ENCODE data around the gene LYRM7.
"Not testable (repeated sequence)": the region's sequence is repeated elsewhere in the genome, so short reads cannot be mapped to it uniquely, and the experiment has no call there.

The LYRM7 gene

DNA sequence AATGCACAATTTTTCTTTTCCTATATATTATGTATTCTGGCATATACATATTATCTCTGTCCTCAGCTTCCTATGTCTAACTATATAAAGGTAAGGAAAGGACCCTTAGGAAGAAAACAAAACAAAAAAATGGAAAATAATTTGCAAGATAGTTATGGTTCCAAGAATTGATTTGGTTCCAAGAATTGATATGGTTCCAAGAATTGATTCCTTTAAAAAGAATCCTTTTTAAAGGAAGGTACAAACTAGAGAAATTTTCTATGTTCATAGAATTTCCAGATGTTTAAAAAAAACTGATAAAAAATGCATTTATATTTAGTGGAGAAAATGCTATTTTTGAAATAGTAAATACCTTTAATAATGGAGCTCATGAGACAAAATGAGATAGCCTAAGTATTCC is 12.1 kb downstream of the LYRM7 start:
- no peak for DNase-seq

DNA sequence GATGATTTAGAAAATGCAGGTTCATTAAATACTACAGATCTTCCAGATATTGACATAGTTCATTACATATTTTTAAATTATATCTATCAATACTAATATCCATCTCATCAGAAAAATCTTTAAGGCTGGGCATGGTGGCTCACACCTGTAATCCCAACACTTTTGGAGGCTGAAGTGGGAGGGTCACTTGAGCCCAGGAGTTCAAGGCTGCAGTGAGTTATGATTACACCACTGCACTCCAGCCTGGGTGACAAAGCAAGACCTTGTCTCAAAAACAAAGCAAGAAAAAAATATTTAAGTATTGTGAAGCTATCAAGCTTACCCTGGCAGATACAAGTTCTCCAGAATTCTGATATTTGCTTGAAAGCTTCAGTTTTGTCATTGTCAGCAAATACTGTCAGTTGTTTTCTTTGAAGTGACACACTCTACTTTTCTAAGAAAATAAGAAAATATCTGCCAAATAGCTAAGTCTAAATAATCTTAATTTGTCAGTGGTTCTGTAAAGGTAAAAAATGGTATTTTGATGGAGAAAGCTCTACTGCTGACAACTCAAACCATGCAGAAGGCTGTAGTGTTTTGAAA is 14.9 kb downstream of the LYRM7 start:
- no peak for DNase-seq

DNA sequence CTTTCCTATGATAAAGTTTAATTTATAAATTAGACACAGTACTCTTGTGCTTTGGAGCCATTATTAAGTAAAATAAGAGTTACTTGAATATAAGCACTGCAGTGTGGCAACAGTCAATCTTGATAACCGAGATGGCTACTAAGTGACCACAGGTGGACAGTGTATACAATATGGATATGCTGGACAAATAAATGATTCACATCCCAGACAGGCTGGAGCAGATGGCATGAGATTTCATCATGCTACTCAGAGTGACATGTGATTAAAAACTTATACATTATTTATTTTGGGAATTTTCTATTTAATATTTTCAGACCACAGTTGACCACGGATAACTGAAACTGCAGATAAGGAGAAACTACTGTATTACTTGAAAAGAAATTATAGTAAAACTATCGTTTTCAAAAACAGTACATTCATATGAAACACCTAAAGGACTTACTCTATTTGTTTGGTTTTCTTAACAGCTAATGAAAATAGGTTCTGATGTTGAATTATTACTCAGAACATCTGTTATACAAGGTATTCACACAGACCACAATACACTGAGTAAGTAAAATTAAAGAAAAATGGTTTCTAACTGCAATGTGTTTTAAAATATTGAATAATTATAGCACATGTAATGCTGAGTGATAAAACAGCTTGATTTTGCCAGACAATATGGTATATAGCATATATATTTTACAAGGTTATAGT is 16.0 kb downstream of the LYRM7 start:
- DNase-seq, result no peak

DNA sequence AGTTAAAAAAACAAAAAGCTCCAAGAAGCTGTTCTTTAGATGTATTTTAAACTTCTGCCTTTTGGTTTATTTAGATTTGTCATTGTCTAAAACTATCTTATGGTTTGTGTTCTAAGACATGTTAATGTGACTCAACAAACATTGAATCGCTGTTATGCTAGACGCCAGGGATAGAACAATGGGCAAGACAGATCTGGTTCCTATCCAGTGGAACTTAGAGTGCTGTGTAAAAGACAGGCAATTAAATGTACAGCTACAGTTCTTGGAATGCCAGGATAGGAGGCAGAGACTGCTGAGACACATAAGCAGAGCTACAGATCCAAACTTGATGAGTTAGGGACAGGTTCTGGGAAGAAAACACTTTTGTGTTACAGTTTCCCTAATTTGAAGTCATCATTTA is 22.4 kb downstream of the LYRM7 start:
- no peak for DNase-seq

DNA sequence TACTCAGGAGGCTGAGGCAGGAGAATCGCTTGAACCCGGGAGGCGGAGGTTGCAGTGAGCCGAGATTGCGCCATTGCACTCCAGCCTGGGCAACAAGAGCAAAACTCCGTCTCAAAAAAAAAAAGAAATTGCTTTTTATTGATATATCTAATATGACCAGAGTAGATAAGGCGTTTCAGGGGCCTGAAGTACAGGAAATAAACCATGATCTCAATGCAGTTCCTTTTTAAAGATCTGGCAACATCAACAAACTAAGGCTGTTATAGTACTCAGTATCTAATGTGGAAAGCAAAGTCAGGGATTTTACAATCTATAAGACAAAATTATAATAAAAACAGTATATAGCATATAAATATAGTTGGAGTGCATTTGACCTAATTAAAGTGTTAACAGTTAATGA is 23.2 kb downstream of the LYRM7 start:
- DNase-seq, result not testable (repeated sequence)

DNA sequence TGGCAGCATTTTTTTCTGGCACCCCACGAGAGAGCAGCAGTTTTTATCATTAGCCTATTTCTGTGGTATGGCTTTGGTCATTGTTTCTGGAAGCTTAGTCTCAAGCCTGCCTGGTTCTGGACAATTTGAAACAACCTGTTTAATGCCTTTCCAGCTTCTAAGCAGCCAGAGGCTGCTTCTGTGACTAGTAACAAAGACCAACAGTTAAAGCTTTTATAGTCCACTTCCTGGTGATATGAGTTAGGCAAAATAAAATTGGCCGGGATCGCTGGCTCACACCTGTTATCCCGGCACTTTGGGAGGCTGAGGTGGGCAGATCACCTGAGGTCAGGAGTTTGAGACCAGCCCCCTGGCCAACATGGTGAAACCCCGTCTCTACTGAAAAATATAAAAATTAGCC is 24.0 kb downstream of the LYRM7 start:
- no peak for DNase-seq

DNA sequence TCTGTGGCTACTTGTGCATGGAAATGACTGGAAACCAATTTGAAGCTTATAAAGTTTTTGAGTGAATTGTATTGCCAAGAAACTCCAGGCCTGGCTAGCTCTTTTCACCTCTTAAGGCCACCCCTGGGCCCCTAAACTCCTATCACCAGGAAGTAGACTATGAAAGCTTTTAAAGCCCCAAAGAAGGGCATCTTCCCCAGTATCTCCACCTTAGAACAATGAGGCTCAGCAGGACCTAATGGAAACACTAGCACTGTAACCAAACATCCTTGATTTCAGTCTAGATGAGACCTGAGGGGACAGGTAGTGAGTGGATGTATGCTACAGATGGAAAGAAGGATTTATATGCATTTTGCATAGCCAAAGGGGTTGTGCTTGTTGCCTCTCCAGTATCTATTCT is 25.0 kb downstream of the LYRM7 start:
- no peak for DNase-seq

DNA sequence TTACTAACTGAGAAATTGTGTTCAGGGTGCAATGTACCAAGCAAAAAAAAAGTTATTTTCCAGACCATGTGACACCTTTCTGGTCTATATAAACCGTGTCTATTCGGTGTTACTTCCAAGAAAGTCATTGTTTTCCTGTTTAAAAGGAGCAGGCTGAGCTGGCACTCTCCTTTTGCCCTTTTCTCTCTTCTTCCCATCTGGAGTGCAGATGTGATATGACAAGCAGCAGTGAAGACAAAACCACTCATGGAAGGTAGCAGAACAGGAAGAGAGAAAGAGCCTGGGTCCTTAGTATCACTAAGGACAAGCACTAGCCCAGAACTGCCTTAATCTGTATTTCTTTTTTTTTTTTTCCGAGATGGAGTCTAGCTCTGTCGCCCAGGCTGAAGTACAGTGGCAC is 25.6 kb downstream of the LYRM7 start:
- no peak for DNase-seq

DNA sequence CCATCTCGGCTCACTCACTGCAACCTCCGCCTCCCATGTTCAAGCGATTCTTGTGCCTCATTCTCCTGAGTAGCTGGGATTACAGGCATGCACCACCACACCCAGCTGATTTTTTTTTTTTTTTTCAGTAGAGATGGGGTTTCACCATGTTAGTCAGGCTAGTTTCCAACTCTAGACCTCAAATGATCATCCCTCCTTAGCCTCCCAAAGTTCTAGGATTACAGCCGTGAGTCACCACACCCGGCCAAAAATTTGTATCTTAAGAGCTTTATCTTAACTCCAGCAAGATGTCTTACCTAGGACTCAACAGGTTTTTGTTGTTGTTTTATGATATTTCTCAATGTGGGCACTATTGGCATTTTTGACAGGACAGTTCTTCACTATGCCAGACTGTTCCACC is 27.9 kb downstream of the LYRM7 start:
- DNase-seq, result no peak

DNA sequence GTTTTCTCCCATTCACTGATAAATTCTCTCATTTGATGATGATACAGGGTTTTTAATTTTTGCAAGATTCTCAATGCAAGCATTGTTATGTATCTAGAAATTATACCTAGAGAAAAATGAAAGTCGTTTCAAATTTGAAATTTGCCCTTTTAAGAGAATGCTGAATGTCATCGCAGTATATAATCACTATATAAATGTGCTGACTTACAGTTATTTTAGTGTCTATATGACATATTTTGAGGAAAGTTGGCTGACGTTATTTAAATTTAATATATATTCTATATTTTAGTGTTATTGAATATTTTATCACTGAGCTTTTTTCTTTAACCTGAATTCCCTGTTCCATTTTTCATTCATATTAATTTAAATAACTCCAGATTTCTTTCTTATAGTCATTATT is 29.8 kb downstream of the LYRM7 start:
- DNase-seq, result no peak

DNA sequence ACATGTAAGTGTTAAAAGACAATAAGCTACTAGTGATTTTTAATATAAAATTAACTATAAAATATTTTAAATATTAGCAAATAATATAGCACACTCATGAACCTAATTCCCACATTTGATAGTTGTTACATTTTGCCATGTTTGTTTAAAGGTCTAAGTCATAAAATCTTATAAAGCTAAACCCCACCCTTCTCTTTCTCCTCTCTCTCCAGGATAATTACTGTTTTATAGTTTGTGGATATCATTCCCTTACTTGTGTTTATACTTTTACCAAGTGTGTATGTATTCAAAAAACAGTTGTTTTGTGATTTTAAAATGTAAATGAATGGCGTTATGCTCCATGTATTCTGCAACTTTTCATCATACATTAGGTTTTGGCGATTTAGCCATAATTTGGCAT is 34.2 kb downstream of the LYRM7 start:
- DNase-seq, result no peak

DNA sequence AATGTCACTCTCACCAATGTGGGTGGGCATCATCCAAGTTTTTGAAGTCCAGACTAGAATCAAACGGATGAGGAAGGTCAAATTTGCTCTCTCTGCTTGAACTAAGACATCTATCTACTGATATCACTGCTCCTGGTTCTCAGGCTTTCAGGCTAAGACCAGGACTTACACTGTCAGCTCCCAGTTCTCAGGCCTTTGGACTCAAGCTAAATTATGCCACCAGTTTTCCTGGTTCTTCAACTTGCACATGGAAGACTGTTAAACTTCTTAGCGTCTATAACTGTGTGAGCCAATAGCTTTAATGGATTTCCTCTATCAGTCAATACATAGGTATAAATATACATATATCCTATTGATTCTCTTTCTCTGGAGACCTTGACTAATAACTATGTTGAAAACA is 35.3 kb downstream of the LYRM7 start:
- no peak for DNase-seq

DNA sequence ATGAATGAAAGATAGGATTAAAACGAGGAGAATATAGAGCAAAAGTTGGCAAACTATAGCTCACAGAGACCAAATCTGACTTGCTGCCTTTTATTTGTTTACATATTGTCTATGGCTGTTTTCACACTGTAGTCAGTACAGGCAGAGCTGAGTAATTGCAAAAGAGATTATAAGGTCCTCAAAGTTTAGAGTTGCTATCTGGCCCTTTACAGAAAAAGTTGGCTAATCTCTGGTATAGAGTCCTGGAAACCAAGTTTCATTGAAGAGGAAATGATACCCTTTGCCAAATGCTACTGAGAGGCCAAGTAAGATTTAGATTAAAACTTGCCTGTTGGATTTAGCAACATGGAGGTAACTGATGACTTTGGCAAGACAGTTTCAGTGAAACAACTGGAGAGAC is 36.0 kb downstream of the LYRM7 start:
- no peak for DNase-seq

DNA sequence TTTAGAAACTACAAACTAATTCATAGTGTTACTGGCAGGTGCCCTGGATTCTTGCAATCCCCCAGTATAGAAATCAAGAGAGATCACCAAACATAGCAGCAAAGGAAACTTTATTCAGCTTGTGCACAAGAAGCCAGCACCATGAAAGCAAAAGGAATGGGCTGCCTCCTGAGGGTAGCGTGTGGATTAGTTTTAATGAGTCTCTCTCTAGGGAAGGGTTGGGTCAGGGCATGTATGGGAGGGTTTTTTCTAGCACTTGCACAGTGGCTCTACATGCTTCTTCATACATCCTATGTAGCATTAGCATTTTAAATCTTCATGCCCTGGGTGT is 38.4 kb downstream of the LYRM7 start:
- no peak for DNase-seq

DNA sequence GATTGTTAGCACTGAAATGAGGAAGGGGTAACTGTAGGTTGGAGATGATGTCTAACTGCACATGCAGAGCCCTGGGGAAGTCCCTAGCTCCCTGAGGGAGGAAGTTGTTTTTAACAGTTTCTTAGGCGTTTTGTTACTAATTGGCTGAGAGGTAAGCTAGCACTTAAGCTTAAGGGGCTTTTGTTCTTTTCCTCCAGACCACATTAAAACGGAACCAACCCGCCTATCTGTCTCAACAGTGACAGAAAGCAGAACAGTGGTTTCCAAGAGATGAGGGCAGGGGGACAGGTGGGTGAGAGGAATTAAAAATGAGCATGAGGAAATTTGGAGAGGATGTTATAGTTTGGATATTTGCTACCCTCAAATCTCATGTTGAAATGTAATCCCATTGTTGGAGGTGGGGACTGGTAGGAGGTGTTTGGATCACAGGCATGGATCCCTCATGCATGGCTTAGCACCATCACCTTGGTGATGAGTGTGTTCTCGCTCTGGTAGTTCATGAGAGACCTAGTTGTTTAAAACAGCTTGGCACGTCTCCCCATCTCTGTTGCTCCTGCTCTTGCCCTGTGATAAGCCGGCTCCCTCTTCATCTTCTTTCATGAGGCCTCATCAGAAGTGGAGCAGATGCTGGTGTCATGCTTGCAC is 38.9 kb downstream of the LYRM7 start:
- peak; percentile 85 for DNase-seq

DNA sequence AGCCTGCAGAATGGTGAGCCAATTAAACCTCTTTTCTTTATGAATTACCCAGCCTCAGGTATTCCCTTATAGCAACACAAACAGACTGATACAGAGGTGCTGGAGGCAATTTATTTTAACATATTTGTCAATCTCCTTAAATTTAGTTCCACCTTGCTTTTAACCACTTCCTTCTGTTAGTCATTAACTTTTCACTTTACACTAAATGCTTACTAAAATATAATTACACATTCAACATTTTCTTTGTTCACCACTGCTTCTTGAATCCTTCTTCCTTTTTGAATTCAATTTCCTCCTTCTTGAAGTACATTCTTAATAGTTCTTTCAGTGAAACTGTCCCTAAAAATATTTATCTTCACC is 39.4 kb downstream of the LYRM7 start:
- no peak for DNase-seq

DNA sequence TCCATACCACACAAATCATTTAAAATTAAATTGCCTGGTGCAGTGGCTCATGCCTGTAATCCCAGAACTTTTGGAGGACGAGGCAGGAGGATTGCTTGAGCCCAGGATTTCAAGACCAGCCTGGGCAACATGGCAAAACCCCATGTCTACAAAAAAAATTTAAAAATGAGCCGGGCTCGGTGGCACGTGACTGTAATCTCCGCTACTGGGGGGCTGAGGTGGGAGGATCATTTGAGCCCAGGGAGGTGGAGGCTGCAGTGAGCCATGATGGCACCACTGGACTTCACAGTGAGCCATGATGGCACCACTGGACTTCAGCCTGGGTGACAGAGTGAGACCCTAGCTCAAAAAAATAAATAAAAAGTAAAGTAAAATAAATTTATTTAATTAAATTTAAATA is 40.9 kb downstream of the LYRM7 start:
- no peak for DNase-seq

DNA sequence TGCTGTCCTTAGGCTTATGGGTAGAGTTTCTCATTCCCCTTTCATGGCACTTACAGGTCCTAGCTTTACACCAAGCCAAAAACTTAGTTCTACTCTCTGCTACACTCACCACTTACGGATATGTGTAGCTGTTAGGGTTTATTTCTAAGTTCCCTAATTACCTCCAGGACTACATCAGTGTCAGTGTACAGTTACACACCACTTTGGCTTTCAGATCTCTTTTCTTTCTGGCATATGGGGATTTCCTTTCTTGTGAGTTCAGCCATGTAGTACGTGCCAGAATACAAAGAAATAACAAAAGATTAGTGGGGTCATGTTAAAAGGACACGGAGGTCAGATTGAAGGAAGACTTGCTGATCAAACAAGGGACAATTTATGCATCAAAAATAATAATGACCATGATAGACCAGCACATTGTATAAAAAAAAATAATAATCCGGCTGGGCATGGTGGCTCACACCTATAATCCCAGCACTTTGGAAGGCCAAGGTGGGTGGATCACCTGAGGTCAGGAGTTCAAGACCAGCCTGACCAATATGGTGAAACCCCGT is 41.8 kb downstream of the LYRM7 start:
- no peak for DNase-seq

DNA sequence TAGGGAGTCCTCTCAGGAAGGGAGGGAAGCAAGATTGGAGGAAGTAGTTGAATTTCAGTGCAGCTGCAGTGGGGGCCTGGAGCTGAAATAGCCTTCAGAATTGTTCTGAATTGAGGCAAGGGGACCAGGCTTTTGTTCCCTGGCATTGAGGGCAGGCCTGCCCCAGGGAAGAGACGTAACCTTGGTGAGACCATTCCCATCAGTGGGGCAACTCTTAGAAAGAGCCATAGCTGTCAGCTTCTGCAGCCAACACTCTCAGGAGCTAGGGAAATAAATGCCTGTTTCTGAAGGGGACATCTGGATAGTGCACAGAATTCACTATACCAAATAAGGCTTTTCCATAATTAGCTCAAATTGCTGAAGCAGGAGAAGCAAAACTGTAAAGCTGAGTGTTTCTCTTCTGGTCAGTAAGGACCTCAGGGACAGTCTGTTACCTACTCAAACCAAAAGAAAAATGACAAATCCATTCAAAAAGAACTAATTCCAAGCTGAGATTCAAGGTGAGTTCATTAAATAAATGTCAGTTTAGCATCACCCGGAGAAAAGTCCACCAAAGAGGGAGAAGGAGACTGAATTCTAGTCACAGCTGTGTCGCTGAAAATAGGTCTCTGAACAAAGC is 44.0 kb downstream of the LYRM7 start:
- no peak for DNase-seq

DNA sequence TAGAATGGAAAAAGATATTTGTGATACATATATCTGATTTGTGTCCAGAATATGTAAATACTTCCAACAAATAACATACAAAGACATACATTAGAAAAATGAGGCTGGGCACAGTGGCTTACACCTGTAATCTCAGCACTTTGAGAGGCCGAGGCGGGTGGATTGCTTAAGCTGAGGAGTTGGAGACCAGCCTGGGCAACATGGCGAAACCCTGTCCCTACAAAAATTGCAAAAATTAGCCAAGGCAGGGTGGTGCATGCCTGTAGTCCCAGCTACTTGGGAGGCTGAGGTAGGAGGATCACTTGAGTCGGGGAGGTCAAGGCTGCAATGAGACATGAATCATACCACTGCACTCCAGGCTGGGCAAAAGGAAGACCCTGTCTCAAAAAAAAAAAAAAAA is 47.0 kb downstream of the LYRM7 start:
- no peak for DNase-seq

DNA sequence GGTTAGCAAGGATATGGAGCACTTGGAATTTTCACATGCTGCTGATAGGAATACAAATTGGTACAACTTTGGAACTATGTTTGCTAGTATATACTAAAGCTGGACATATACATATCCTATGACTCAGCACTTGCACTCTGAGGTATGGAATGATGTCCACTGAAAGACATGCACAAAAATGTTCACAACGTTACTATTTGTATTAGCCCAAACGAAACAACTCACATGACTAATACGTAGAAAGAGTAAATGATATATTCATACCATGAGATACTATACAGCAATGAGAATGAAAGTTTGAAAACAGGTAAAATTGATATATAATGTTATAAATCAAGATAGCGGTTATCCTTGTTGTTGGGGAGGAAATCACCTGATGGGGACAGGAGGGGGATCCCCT is 47.6 kb downstream of the LYRM7 start:
- no peak for DNase-seq

DNA sequence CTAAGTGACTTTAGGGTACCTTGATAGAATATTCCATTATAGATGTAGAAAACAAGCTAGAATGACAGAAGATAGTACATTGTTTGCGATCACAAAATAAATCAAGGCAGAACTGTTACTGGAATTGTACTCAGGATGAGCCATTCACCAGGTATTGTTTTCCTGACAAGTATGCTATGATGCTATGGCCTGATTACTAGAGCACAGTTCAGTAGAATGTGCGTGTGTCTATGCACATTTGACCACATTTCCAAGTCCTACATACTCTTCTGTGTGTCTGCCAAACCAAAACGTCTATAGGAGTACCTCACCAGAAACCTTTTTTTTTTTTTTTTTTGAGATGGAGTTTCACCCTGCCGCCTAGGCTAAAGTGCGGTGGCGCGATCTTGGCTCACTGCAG is 49.8 kb downstream of the LYRM7 start:
- DNase-seq, result no peak

DNA sequence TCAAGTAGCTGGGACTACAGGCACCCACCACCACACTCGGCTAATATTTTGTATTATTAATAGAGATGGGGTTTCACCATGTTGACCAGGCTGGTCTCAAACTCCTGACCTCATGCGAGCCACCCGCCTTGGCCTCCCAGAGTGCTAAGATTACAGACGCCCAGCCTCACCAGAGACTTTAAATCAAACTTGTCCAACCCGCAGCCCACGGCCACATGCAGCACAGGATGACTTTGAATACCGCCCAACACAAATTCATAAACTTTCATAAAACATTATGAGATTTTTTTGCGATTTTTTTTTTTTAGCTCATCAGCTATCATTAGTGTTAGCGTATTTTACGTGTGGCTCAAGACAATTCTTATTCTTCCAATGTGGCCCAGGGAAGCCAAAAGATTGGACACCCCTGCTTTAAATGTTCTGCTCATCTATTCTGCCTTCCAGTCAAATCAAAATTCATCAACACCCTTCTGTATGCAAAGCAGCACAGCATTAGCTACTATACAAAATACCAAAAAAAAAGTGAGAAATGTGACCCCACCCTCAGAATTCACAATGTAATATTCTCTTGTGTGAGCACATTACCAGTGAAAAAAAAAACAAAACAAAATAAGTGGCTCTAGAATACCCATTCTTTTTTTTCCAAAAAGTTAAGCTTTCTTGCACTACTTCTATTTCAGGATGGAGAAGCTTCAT is 50.4 kb downstream of the LYRM7 start:
- no peak for DNase-seq

DNA sequence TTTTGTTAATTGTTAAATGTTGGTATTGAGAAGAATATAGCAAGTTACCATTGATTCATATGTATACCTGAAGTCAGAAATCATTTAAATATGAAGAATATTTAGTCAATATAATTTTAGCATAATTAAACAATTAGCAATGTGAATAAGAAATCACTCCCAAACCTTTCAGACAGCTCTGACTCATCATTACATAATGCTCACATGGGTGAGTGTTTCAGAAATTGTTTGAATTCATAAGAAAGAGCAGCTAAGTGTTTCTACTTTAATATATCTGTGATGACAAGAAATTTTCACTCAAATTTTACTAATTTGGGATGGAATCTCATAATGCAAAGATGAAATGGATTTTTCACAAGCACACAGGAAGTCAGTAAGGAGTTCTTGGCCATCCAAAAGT is 51.1 kb downstream of the LYRM7 start:
- DNase-seq, result no peak

Measured in NCI-H82 (cell line).